HepG2 (cell line): Measurements from ENCODE around the gene ACTL7B. TPM values are rescaled to one million over a fixed set of nuclear protein-coding genes. Genes with fewer than 3 reads are reported as not detected.

ENCODE experiments used
- AGO2 ChIP-seq: fragments of 200-400 bp; formaldehyde crosslinking; optimal IDR thresholded peaks from 2 replicates; pipeline ENCODE3; 2017; ENCODE audit warnings: mild to moderate bottlenecking, low read depth, low read length, moderate library complexity
- CBFB ChIP-seq: sonication (generic); formaldehyde crosslinking; IDR thresholded peaks from 2 replicates; pipeline ENCODE4 v1.4.0; 2020; ENCODE audit warnings: missing genetic modification reagents
- CEBPG ChIP-seq: IDR thresholded peaks from 2 replicates; pipeline ENCODE4 v1.6.1; 2016
- CENPX ChIP-seq: sonication (generic); formaldehyde crosslinking; IDR thresholded peaks from 2 replicates; pipeline ENCODE4 v1.9.0; 2021; ENCODE audit warnings: mild to moderate bottlenecking, missing genetic modification reagents, moderate library complexity
- CREB1 ChIP-seq, 2 experiments: fragments of 450-650 bp in 1 of 2; IDR thresholded peaks; 2 replicates each; pipeline ENCODE4 v1.6.1; 2016 to 2017; ENCODE audit warnings: control low read depth in 1 of 2, mild to moderate bottlenecking in 1 of 2, missing compliant biosample characterization in 1 of 2, missing genetic modification characterization in 1 of 2
- EP300 ChIP-seq, 3 experiments: sonication (generic) in 1 of 3; formaldehyde crosslinking in 1 of 3; IDR thresholded peaks; 2 replicates each; pipeline versions ENCODE4 v1.5.1 to v1.6.1; 2011 to 2020; ENCODE audit warnings: low read depth in 2 of 3, low read length in 2 of 3, borderline replicate concordance in 1 of 3, improper control_type of control experiment in 1 of 3, mild to moderate bottlenecking in 1 of 3, missing genetic modification reagents in 1 of 3, moderate library complexity in 1 of 3
- KDM5A ChIP-seq: fragments of 200-600 bp; sonication (generic); IDR thresholded peaks from 2 replicates; pipeline ENCODE4 v1.7.0; 2018; ENCODE audit warnings: antibody characterized with exemption, mild to moderate bottlenecking, low read length, borderline replicate concordance
- MAFG ChIP-seq: sonication (generic); formaldehyde crosslinking; IDR thresholded peaks from 2 replicates; pipeline ENCODE4 v1.5.1; 2020; ENCODE audit warnings: mild to moderate bottlenecking, missing genetic modification reagents
- MBNL3 ChIP-seq: fragments of 250-450 bp; sonication (Bioruptor Pico); conservative IDR thresholded peaks from 2 replicates; pipeline ENCODE4 v1.8.0; 2022; ENCODE audit warnings: mild to moderate bottlenecking, inconsistent platforms
- PLRG1 ChIP-seq: fragments of 450-650 bp; conservative IDR thresholded peaks from 2 replicates; pipeline ENCODE4 v1.6.1; 2016
- RBM22 ChIP-seq: fragments of 200-400 bp; formaldehyde crosslinking; optimal IDR thresholded peaks from 2 replicates; pipeline ENCODE3; 2017; ENCODE audit warnings: mild to moderate bottlenecking, low read length, moderate library complexity
- RFXANK ChIP-seq: IDR thresholded peaks from 2 replicates; pipeline ENCODE4 v1.6.1; 2016
- RXRA ChIP-seq: sonication (generic); formaldehyde crosslinking; IDR thresholded peaks from 2 replicates; pipeline ENCODE4 v1.5.1; 2020; ENCODE audit warnings: missing genetic modification reagents
- SPEN ChIP-seq: sonication (generic); formaldehyde crosslinking; IDR thresholded peaks from 2 replicates; pipeline ENCODE4 v1.5.1; 2020; ENCODE audit warnings: low read depth, mild to moderate bottlenecking, missing genetic modification reagents
- TBX3 ChIP-seq: fragments of 450-650 bp; IDR thresholded peaks from 2 replicates; pipeline ENCODE4 v1.6.1; 2017; ENCODE audit warnings: antibody characterized with exemption, mild to moderate bottlenecking, inconsistent platforms, borderline replicate concordance
- TCF7 ChIP-seq: sonication (generic); IDR thresholded peaks from 2 replicates; pipeline ENCODE4 v1.6.1; 2016; ENCODE audit warnings: antibody characterized with exemption, low read depth
- U2AF1 ChIP-seq: fragments of 200-400 bp; formaldehyde crosslinking; optimal IDR thresholded peaks from 2 replicates; pipeline ENCODE3; 2017; ENCODE audit warnings: mild to moderate bottlenecking, low read depth, low read length
- ZNF530 ChIP-seq: sonication (generic); formaldehyde crosslinking; IDR thresholded peaks from 2 replicates; pipeline ENCODE4 v1.5.0; 2020; ENCODE audit warnings: low read depth, mild to moderate bottlenecking, missing genetic modification reagents
- ZNF674 ChIP-seq: sonication (generic); formaldehyde crosslinking; IDR thresholded peaks from 2 replicates; pipeline ENCODE4 v1.5.0; 2020; ENCODE audit warnings: low read depth, mild to moderate bottlenecking, missing genetic modification reagents
- ZNF7 ChIP-seq: IDR thresholded peaks from 2 replicates; pipeline ENCODE4 v1.6.1; 2016; ENCODE audit warnings: missing biosample characterization, missing genetic modification reagents
- polyA plus RNA-seq, 8 experiments: library from polyadenylated mRNA; depleted of rRNA in 3 of 8; stranded (reverse) in 7 of 8; unstranded in 1 of 8; fragments of >200 nt; fragmentation: Illumina TruSeq in 4 of 8; extraction: Trizol in 4 of 8; gene quantifications; 2 replicates each; pipeline versions ENCODE4 v1.2.1 to v1.2.3, GENCODE V29; 2011 to 2016; ENCODE audit warnings: low read depth in 4 of 8, missing spikeins in 1 of 8, mixed read lengths in 1 of 8; ENCODE audit not compliant: insufficient read depth in 1 of 8
- total RNA-seq, 5 experiments: library from RNA; depleted of rRNA; stranded (reverse); fragments of >200 nt; fragmentation: Illumina TruSeq; extraction: Trizol; gene quantifications; 2 replicates each; pipeline ENCODE4 v1.2.3, GENCODE V29; 2016; ENCODE audit warnings: low read depth in 1 of 5
- TF ChIP-seq, protein P1 (sequence below): sonication (generic); formaldehyde crosslinking; IDR thresholded peaks from 2 replicates; pipeline ENCODE4 v1.8.0; 2022; ENCODE audit warnings: missing genetic modification reagents, mild to moderate bottlenecking, moderate library complexity, borderline replicate concordance
- TF ChIP-seq, protein P2 (sequence below): sonication (generic); formaldehyde crosslinking; conservative IDR thresholded peaks from 2 replicates; pipeline ENCODE4 v1.4.0; 2020; ENCODE audit warnings: mild to moderate bottlenecking, missing genetic modification reagents, moderate library complexity

The ACTL7B gene
- total and polyA plus RNA-seq, 2 of the 13 experiments (the other 11 are each of a cell fraction or from before 2014, with no cell fraction given), result 0.07 to 0.11 TPM

DNA sequence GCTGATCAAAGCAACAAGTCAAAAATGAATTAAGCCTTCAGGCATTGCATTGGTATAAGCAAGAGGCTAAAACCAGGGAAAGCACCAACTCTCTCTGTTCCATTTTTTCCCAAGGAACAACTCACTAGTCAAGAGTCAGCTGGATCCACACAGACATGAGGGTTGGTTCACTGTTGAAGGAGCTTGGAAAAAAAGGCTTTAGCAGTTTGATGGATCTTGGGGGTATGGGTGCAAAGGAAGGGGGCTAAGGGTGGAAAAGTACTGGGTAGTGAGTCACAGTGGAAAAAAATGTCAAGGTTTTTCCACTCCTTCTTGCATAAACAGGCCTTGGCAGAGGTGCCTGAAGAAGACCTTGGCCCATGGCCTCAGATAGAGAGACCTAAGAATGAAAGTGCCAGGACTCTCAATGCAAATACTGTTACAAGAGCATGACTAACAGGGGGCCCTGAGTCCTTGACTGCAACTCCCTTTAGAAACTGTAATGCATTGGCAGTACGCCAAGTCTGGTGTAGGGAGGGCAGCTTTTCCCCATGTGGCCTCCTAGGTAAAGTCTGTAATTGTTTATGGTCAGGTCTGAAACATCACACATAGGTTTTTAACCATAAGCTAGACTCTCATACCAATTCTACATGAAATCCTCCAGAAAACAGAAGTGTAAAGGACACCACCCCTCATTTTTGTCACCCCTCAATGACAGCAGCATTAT is 30.0 kb upstream of the ACTL7B start (continued):
- TF ChIP-seq, protein P1, sequence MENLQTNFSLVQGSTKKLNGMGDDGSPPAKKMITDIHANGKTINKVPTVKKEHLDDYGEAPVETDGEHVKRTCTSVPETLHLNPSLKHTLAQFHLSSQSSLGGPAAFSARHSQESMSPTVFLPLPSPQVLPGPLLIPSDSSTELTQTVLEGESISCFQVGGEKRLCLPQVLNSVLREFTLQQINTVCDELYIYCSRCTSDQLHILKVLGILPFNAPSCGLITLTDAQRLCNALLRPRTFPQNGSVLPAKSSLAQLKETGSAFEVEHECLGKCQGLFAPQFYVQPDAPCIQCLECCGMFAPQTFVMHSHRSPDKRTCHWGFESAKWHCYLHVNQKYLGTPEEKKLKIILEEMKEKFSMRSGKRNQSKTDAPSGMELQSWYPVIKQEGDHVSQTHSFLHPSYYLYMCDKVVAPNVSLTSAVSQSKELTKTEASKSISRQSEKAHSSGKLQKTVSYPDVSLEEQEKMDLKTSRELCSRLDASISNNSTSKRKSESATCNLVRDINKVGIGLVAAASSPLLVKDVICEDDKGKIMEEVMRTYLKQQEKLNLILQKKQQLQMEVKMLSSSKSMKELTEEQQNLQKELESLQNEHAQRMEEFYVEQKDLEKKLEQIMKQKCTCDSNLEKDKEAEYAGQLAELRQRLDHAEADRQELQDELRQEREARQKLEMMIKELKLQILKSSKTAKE (CRISPR knock-in tag), result peak; percentile 99
- TF ChIP-seq ZNF7 (CRISPR knock-in tag), result no peak
- TF ChIP-seq KDM5A, result no peak
- TF ChIP-seq EP300 (IDR thresholded peaks at IDR 0.05; ENCODE audit: low read depth in 2 of 2, low read length in 2 of 2), result peak; percentile 99 to 100
- peak; percentile 99 for TF ChIP-seq EP300 (CRISPR knock-in tag; IDR thresholded peaks at IDR 0.05; ENCODE audit: borderline replicate concordance)
- TF ChIP-seq, protein P2, sequence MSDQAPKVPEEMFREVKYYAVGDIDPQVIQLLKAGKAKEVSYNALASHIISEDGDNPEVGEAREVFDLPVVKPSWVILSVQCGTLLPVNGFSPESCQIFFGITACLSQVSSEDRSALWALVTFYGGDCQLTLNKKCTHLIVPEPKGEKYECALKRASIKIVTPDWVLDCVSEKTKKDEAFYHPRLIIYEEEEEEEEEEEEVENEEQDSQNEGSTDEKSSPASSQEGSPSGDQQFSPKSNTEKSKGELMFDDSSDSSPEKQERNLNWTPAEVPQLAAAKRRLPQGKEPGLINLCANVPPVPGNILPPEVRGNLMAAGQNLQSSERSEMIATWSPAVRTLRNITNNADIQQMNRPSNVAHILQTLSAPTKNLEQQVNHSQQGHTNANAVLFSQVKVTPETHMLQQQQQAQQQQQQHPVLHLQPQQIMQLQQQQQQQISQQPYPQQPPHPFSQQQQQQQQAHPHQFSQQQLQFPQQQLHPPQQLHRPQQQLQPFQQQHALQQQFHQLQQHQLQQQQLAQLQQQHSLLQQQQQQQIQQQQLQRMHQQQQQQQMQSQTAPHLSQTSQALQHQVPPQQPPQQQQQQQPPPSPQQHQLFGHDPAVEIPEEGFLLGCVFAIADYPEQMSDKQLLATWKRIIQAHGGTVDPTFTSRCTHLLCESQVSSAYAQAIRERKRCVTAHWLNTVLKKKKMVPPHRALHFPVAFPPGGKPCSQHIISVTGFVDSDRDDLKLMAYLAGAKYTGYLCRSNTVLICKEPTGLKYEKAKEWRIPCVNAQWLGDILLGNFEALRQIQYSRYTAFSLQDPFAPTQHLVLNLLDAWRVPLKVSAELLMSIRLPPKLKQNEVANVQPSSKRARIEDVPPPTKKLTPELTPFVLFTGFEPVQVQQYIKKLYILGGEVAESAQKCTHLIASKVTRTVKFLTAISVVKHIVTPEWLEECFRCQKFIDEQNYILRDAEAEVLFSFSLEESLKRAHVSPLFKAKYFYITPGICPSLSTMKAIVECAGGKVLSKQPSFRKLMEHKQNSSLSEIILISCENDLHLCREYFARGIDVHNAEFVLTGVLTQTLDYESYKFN, result peak; percentile 99
- TF ChIP-seq RXRA (CRISPR knock-in tag), result peak; percentile 97; the same call in 1 of the 2 replicates
- TF ChIP-seq TBX3, result peak; percentile 89
- no peak for TF ChIP-seq MBNL3 (CRISPR knock-in tag)
- no peak for TF ChIP-seq CENPX
- TF ChIP-seq ZNF674 (CRISPR knock-in tag), result no peak
- TF ChIP-seq MAFG, result no peak
- TF ChIP-seq CEBPG, result peak; percentile 89
- TF ChIP-seq PLRG1, result no peak
- peak; percentile 94 for TF ChIP-seq TCF7
- TF ChIP-seq AGO2, result no peak
- peak; percentile 60; the same call in 1 of the 2 replicates for TF ChIP-seq CBFB (CRISPR knock-in tag)
- no peak for TF ChIP-seq U2AF1
- peak; percentile 82; the same call in 1 of the 2 replicates for TF ChIP-seq RFXANK
- peak; percentile 60 for TF ChIP-seq CREB1 (IDR thresholded peaks at IDR 0.05)
- TF ChIP-seq CREB1 (CRISPR knock-in tag; IDR thresholded peaks at IDR 0.05), result peak; percentile 86
- no peak for TF ChIP-seq ZNF530 (CRISPR knock-in tag)
- peak; percentile 63 for TF ChIP-seq SPEN (CRISPR knock-in tag)
- no peak for TF ChIP-seq RBM22
